K562 (cell line): ENCODE data around the gene MAN1A1. TPM values are rescaled to one million over a fixed set of nuclear protein-coding genes. Genes with fewer than 3 reads are reported as not detected.

ENCODE experiments used
- FOXJ2 ChIP-seq: fragments of 200-800 bp; sonication (Bioruptor generic); IDR thresholded peaks from 2 replicates; pipeline ENCODE4 v1.6.1; 2016; ENCODE audit warnings: missing genetic modification characterization, missing compliant biosample characterization
- HDGF ChIP-seq: fragments of 450-650 bp; IDR thresholded peaks from 2 replicates; pipeline ENCODE4 v1.6.1; 2016
- HNRNPLL ChIP-seq: fragments of 200-400 bp; formaldehyde crosslinking; IDR thresholded peaks from 2 replicates; pipeline ENCODE4 v1.6.1; 2017; ENCODE audit warnings: low read length, low read depth, mild to moderate bottlenecking; ENCODE audit not compliant: poor library complexity, severe bottlenecking
- JUN ChIP-seq, 2 experiments: sonication (generic) in 1 of 2; formaldehyde crosslinking in 1 of 2; IDR thresholded peaks; 2 replicates each; pipeline versions ENCODE4 v1.6.1 to v1.8.0; 2012 to 2022; ENCODE audit warnings: borderline replicate concordance in 2 of 2, mild to moderate bottlenecking in 2 of 2, improper control_type of control experiment in 1 of 2, low read depth in 1 of 2, low read length in 1 of 2, missing genetic modification reagents in 1 of 2
- L3MBTL2 ChIP-seq: fragments of 450-650 bp; IDR thresholded peaks from 2 replicates; pipeline ENCODE4 v1.6.1; 2016; ENCODE audit warnings: mild to moderate bottlenecking, moderate library complexity
- MEF2D ChIP-seq: conservative IDR thresholded peaks from 2 replicates; pipeline ENCODE4 v1.6.1; 2016; ENCODE audit warnings: low read depth, missing genetic modification characterization, missing compliant biosample characterization
- MEIS2 ChIP-seq: fragments of 450-650 bp; IDR thresholded peaks from 2 replicates; pipeline ENCODE4 v1.6.1; 2014; ENCODE audit warnings: mild to moderate bottlenecking; ENCODE audit not compliant: partially characterized antibody
- NFE2 ChIP-seq: IDR thresholded peaks from 2 replicates; pipeline ENCODE4 v1.6.1; 2014; ENCODE audit warnings: antibody characterized with exemption, low read depth
- RAD21 ChIP-seq, 2 experiments: fragments of 250-450 bp in 1 of 2; fragments of 450-650 bp in 1 of 2; sonication (Bioruptor Pico) in 1 of 2; formaldehyde crosslinking in 1 of 2; IDR thresholded peaks in 1 of 2; conservative IDR thresholded peaks in 1 of 2; 2 replicates each; pipeline versions ENCODE4 v1.4.0 to v1.8.0; 2020 to 2022; ENCODE audit warnings: mild to moderate bottlenecking in 2 of 2, moderate library complexity in 1 of 2
- RBM39 ChIP-seq: fragments of 200-400 bp; formaldehyde crosslinking; optimal IDR thresholded peaks from 2 replicates; pipeline ENCODE3; 2018; ENCODE audit warnings: low read depth, low read length
- REST ChIP-seq, 2 experiments: fragments of 450-650 bp; formaldehyde crosslinking in 1 of 2; IDR thresholded peaks; 2 replicates each; pipeline versions ENCODE4 v1.4.0 to v1.6.1; 2014 to 2020; ENCODE audit warnings: mild to moderate bottlenecking in 2 of 2, borderline replicate concordance in 1 of 2, low read depth in 1 of 2
- RHOXF2B ChIP-seq: fragments of 250-450 bp; sonication (Bioruptor Pico); conservative IDR thresholded peaks from 2 replicates; pipeline ENCODE4 v1.5.1; 2021
- TAF15 ChIP-seq: fragments of 200-400 bp; formaldehyde crosslinking; IDR thresholded peaks from 2 replicates; pipeline ENCODE4 v1.6.1; 2017; ENCODE audit warnings: mild to moderate bottlenecking, low read depth, low read length, moderate library complexity
- TEAD1 ChIP-seq, 2 experiments: fragments of 450-650 bp in 1 of 2; sonication (generic) in 1 of 2; formaldehyde crosslinking; IDR thresholded peaks; 2 replicates each; pipeline versions ENCODE4 v1.4.0 to v1.8.0; 2020 to 2022; ENCODE audit warnings: mild to moderate bottlenecking in 2 of 2, missing genetic modification reagents in 1 of 2
- TOE1 ChIP-seq, 2 experiments: fragments of 450-650 bp in 1 of 2; sonication (generic) in 1 of 2; formaldehyde crosslinking in 1 of 2; IDR thresholded peaks; 2 replicates each; pipeline versions ENCODE4 v1.7.1 to v1.8.0; 2016 to 2022; ENCODE audit warnings: borderline replicate concordance in 2 of 2, mild to moderate bottlenecking in 2 of 2, antibody characterized with exemption in 1 of 2, inconsistent platforms in 1 of 2, low read depth in 1 of 2, missing genetic modification reagents in 1 of 2, moderate library complexity in 1 of 2
- TRIM24 ChIP-seq, 2 experiments: fragments of 450-650 bp; IDR thresholded peaks; 2 replicates each; pipeline ENCODE4 v1.6.1; 2016
- ZNF444 ChIP-seq: fragments of 250-450 bp; sonication (Bioruptor Pico); IDR thresholded peaks from 2 replicates; pipeline ENCODE4 v1.4.0; 2020; ENCODE audit warnings: mild to moderate bottlenecking, moderate library complexity
- ZNF507 ChIP-seq: conservative IDR thresholded peaks from 2 replicates; pipeline ENCODE4 v1.6.1; 2017; ENCODE audit warnings: missing genetic modification characterization, missing compliant biosample characterization
- ZNF707 ChIP-seq: fragments of 250-450 bp; sonication (Bioruptor Pico); conservative IDR thresholded peaks from 2 replicates; pipeline ENCODE4 v1.8.0; 2022; ENCODE audit warnings: inconsistent platforms, mild to moderate bottlenecking, moderate library complexity
- polyA plus RNA-seq, 8 experiments: library from polyadenylated mRNA; depleted of rRNA in 4 of 8; stranded (reverse) in 5 of 8; unstranded in 3 of 8; fragments of >200 nt; fragmentation: Nextera tagmentation in 2 of 8; fragmentation: Illumina TruSeq in 1 of 8; extraction: Ambion mirVana in 2 of 8; extraction: Trizol in 1 of 8; gene quantifications; 2 replicates each; pipeline versions ENCODE4 v1.2.1 to v1.2.3, GENCODE V29; 2011 to 2014; ENCODE audit warnings: inconsistent platforms in 1 of 8, missing spikeins in 1 of 8
- total RNA-seq, 7 experiments: library from RNA; depleted of rRNA in 6 of 7; stranded (reverse); fragments of >200 nt in 6 of 7; fragmentation: Illumina TruSeq in 2 of 7; extraction: Trizol in 2 of 7; gene quantifications; 2 replicates each; pipeline versions ENCODE4 v1.2.1 to v1.2.3, GENCODE V29; 2011 to 2021; ENCODE audit warnings: low replicate concordance in 1 of 7

MAN1A1 gene
- total and polyA plus RNA-seq, 9 of the 15 experiments (the other 6 are each of a cell fraction or from before 2014, with no cell fraction given), result 24.5 to 78.4 (median 59.7) TPM

DNA sequence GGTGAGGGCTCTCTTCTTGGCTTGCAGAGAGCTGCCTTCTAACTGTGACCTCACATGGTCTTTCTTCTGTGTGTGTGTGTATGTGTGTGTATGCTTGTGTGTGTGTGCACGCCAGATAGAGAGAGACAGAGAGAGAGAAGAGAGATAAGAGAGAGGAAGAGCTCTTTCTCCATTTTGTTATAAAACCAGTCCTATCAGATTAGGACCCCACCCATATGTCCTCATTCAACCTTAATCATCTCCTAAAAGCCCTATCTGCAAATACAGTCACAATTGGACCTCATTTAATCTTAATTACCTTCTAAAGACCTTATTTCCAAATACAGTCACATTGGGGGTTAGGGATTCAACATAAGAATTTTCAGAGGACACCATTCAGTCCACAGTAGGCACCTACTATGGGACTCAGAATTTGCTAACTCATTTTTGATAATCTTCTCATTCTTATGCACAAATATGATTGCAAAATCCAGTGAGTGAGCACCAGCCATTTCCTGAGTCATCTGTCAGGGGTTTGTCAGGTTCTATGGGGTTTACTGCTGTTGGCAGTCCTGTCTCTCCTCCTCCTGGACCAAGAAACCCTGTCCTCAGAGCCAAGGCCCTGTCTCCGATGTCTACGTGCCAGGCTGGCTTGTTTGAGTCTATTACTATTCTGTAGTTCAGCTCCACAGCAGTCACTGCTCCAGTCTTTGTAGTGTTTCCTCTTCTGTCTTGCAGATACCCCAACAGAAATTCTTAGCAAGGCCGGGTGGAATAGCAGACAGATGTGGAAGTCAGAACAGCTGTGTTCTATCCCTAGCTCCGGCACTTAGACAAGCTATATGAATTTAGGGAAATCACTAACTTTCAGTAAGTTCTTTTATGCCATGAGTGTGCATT, 212.1 kb downstream of the MAN1A1 start (continued):
- TF ChIP-seq RAD21 (CRISPR knock-in tag; conservative IDR thresholded peaks at IDR 0.05 in 1 of 2, IDR thresholded peaks at IDR 0.05 in 1 of 2) (peak in 1 of 2 experiments; percentile 23; a peak in 2 of 4 replicates), TAF15 (no peak), L3MBTL2 (peak; percentile 23), NFE2 (peak; percentile 95), HNRNPLL (no peak), ZNF507 (tag) (no peak), FOXJ2 (tag) (peak; percentile 70; the same call in 1 of the 2 replicates), MEF2D (tag) (peak; percentile 84), RHOXF2B (CRISPR knock-in tag) (no peak), MEIS2 (peak; percentile 90), REST (IDR thresholded peaks at IDR 0.05; ENCODE audit: borderline replicate concordance) (peak; percentile 43; the same call in 1 of the 2 replicates), REST (CRISPR knock-in tag; IDR thresholded peaks at IDR 0.05; ENCODE audit: low read depth) (no peak), TOE1 (IDR thresholded peaks at IDR 0.05; ENCODE audit: borderline replicate concordance) (peak; percentile 69), TOE1 (CRISPR knock-in tag; IDR thresholded peaks at IDR 0.05; ENCODE audit: borderline replicate concordance, low read depth) (no peak), JUN (IDR thresholded peaks at IDR 0.05; ENCODE audit: borderline replicate concordance, low read depth, low read length) (no peak), JUN (CRISPR knock-in tag; IDR thresholded peaks at IDR 0.05; ENCODE audit: borderline replicate concordance) (no peak), TEAD1 (CRISPR knock-in tag; IDR thresholded peaks at IDR 0.05) (0 out of 4 replicates have a peak, but pooled peaks have one; percentile 15 to 62), TRIM24 (IDR thresholded peaks at IDR 0.05) (peak; percentile 86 to 94), ZNF444 (CRISPR knock-in tag) (no peak), HDGF (0 out of 2 replicates have a peak, but pooled peaks have one; percentile 23), RBM39 (no peak), ZNF707 (CRISPR knock-in tag) (no peak)
